A549 treated with AZD2906 at 1 μM for 4 hours (cell line): ENCODE measurements around the gene RAB39A. TPM values are rescaled to one million over a fixed set of nuclear protein-coding genes. Genes with fewer than 3 reads are reported as not detected.

Source experiments
- total RNA-seq: library from RNA; stranded (reverse); fragments of 200-300 nt; extraction: Qiagen RNA extraction; gene quantifications from 5 replicates; pipeline ENCODE4 v1.2.3, GENCODE V29; 2022

Gene RAB39A, protein sequence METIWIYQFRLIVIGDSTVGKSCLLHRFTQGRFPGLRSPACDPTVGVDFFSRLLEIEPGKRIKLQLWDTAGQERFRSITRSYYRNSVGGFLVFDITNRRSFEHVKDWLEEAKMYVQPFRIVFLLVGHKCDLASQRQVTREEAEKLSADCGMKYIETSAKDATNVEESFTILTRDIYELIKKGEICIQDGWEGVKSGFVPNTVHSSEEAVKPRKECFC
- 0.22 to 0.68 TPM (median 0.48 TPM) in 5 replicates for total RNA-seq

DNA sequence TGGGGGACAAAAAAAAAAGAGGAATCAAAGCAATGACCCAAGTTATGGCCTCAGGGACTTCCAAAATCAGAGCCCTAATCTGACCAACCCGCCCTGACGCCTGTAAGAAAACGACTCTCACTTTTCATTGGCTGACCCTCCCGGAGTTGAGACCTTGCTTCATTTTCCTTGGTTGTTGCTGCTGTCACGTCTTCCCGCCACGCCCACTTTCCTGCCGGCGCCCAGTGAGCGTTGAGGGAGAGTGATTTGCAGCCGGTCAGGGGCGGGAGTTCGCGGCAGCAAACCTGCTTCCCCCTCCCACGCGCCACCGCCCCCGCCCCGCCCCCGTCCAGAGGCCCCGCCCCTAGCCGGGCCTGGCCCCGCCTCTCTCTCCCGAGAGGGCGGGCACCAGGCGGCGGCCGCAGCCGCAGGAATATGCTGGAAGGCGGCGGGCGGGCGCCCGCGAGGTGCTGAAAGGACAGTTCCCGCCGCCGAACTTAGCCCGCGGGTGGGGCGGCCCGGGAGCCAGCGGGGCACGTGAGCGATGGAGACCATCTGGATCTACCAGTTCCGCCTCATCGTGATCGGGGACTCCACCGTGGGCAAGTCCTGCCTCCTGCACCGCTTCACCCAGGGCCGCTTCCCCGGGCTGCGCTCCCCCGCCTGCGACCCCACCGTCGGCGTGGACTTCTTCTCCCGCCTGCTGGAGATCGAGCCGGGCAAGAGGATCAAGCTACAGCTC is at the start of gene RAB39A:
RAB39A (plus strand) TSS at position 403 of the 721 bp plus-strand sequence; CDS start at position 524, 121 bp downstream.

DNA sequence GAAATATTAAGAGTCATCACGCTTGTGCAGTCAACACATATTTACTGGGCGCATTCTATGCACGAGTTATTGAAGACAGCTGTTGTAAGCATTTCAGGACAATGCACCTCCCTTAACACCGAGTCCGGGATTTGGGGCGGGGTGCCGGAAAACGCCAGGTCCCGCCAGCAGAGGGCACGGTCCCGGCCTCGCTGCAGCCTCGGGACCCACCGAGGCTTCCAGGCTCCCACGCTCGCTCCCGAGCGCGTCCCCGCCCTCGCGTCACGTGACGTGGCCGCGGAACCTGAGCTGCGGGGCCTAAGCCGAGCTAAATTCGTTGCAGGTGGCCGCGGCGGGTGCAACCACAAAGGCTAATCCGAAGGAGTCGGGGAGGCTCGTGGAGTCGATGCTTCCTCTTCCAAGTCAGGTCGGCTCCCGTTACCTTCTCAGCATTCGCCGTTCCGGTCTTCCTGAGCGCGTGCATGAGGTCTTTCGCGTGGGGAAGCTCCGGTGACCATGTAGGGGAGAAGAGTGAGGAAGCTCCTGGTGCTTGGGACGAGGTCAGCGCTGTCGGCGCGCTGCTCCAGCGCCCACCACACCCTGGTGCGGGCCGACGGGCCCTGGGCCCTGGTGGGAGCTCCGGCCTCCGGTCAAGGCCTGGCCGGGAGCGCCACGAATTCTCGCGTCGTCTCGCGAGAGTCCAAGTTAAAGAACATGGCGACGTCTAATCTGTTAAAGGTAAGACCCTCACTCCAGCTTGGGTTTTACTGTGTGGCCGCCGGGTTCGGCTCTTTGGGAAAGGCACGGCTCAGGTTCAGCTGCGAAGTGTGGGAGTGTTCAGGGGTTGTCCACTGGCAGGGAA is 80.6 kb downstream of the RAB39A start, which contains the start of gene CUL5:
CUL5 (plus strand) TSS at position 243 of the 841 bp plus-strand sequence; CDS start at position 694, 451 bp downstream.

Other genes with a start within 250 kb of the RAB39A start
- gene SLN, start 216.4 kb upstream of the RAB39A start, total RNA-seq: 1.1 to 2.5 TPM (median 1.6 TPM) in 5 replicates
- 38.5 to 50.4 TPM (median 41.1 TPM) in 5 replicates for gene SLC35F2, start 69.7 kb upstream of the RAB39A start, total RNA-seq
- 6.9 to 9.1 TPM (median 8.5 TPM) in 5 replicates for gene CUL5, start 80.5 kb downstream of the RAB39A start, total RNA-seq
- 59.2 to 88.0 TPM (median 62.0 TPM) in 5 replicates for gene ACAT1, start 193.1 kb downstream of the RAB39A start, total RNA-seq